ENCODE results near the gene CLASP1.

The CLASP1 gene

GRCh38 chr2:121689356-121689755 lies 40.1 kb upstream of the CLASP1 start:
- TF ChIP-seq CTCF (IDR thresholded peaks at IDR 0.05), result peak; percentile 42; the same call in 1 of the 2 replicates

GRCh38 chr2:121688820-121689219 lies 39.6 kb upstream of the CLASP1 start:
- no peak for TF ChIP-seq CTCF (IDR thresholded peaks at IDR 0.05)

- TF ChIP-seq CTCF (IDR thresholded peaks at IDR 0.05), result no peak
Measured at GRCh38 chr2:121686902-121687301, 37.6 kb upstream of the CLASP1 start.

- TF ChIP-seq CTCF (IDR thresholded peaks at IDR 0.05), result no peak
Measured at GRCh38 chr2:121686218-121686617, 37.0 kb upstream of the CLASP1 start.

- no peak for TF ChIP-seq CTCF (IDR thresholded peaks at IDR 0.05)
Measured at GRCh38 chr2:121682396-121683298, 33.4 kb upstream of the CLASP1 start.

- TF ChIP-seq CTCF (IDR thresholded peaks at IDR 0.05), result no peak
Measured at GRCh38 chr2:121677855-121678254, 28.6 kb upstream of the CLASP1 start.

- no peak for TF ChIP-seq CTCF (IDR thresholded peaks at IDR 0.05)
Measured at GRCh38 chr2:121670181-121670580, 20.9 kb upstream of the CLASP1 start.
